Muscle layer of duodenum (tissue), 2 donors: ENCODE data around the gene SLC10A6.
"Not testable (repeated sequence)": the region's sequence is repeated elsewhere in the genome, so short reads cannot be mapped to it uniquely, and the experiment has no call there.

Experiments
- H3K27ac ChIP-seq: one replicate; pipeline ENCODE4 v1.7.0; 2013; ENCODE audit warnings: mild to moderate bottlenecking, low read length
- H3K27me3 ChIP-seq: one replicate; pipeline ENCODE4 v1.7.0; 2013; ENCODE audit warnings: low read depth, mild to moderate bottlenecking, control low read depth, low read length
- H3K36me3 ChIP-seq, 2 donors: one replicate each; pipeline ENCODE4 v1.7.0; 2013; ENCODE audit warnings: low read length in 2 of 2, control low read depth in 1 of 2, mild to moderate bottlenecking in 1 of 2; ENCODE audit not compliant: insufficient read depth in 2 of 2, control insufficient read depth in 1 of 2
- H3K4me1 ChIP-seq, 2 donors: one replicate each; pipeline ENCODE4 v1.7.0; 2013; ENCODE audit warnings: low read length in 2 of 2, mild to moderate bottlenecking in 2 of 2, control low read depth in 1 of 2, moderate library complexity in 1 of 2; ENCODE audit not compliant: insufficient read depth in 2 of 2, control insufficient read depth in 1 of 2
- H3K4me3 ChIP-seq, 2 donors: one replicate each; pipeline ENCODE4 v1.7.0; 2013; ENCODE audit warnings: low read length in 2 of 2, low read depth in 1 of 2, mild to moderate bottlenecking in 1 of 2
- H3K9me3 ChIP-seq, 2 donors: one replicate each; pipeline ENCODE4 v1.7.0; 2013; ENCODE audit warnings: low read length in 2 of 2, control low read depth in 1 of 2, mild to moderate bottlenecking in 1 of 2; ENCODE audit not compliant: control insufficient read depth in 1 of 2
- donor health status: healthy.

Gene SLC10A6

DNA sequence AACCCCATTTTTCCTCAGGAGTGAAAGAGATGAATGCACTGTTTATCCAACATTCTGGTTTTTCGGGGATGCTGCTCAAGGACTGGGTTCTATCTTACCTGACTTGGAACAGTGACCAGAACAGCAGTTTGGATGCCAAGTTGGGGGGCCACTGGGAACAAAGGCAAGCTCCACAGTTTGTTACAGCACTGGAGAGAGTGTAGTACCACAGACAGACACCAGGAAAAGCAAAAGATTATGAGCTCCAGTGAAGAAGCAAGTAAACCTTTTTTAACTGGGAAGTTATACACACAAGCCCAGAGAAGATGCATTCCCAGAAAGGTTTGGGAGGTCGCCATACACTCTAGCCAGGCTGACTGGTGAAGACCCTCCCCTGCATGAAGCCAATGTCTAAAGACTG is 29.5 kb upstream of the SLC10A6 start:
- no peak overlapping the region for H3K4me3 ChIP-seq
- H3K27me3 ChIP-seq = no peaks in the 10 kb centered on the region
- no peaks in the 10 kb centered on the region for H3K4me1 ChIP-seq
- no peak overlapping the region for H3K27ac ChIP-seq
- no peaks in the 10 kb centered on the region for H3K36me3 ChIP-seq
- peaks cover 7 to 8% of the 10 kb centered on the region in 2 donors for H3K9me3 ChIP-seq

DNA sequence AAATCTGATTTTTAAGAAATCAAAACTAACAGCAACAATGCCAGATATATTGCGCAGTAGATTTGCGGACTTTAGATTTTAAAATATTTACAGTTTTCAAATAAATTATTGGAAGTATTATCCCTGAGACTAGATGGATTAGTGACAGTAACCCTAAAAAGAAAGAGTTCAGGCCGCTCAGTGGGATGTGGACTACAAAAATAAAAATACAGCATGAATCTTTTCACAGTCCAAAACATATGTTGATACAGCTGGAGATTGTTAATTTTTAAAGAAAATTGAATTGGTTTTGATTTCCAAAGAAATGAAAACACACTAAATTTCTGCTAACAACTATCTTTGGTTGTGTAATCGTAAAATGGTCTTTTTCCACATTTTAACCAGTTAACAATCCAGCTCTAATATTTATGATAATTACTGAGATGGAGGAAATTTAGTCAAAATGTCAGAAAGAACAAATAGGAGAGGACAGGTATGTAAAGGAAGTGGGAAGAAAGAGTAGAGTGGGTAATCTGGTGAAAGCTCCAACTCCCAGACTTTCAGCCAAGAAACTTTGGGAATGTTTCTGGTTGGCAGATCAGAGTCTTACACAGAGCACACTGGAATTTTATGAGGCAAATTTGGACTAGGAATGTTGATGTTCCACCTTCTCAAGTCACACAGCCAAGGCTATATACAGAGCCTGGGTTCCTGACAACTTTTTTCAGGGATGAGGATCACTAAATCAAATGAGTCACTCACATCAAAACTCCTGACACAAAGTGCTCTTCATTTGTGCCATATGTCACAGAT is 27.9 kb upstream of the SLC10A6 start:
- Histone ChIP-seq H3K4me1 (no peaks in the 10 kb centered on the region), H3K27me3 (no peaks in the 10 kb centered on the region), H3K36me3 (no peaks in the 10 kb centered on the region), H3K4me3 (no peak overlapping the region), H3K27ac (no peak overlapping the region), H3K9me3 (peaks cover 7 to 8% of the 10 kb centered on the region in 2 donors)

- not testable (repeated sequence) for H3K4me1 ChIP-seq
Observed at GRCh38 chr4:86875436-86875835, 26.3 kb upstream of the SLC10A6 start.

GRCh38 chr4:86872135-86872534 is 23.0 kb upstream of the SLC10A6 start:
- H3K4me1 ChIP-seq = no peaks in the 10 kb centered on the region
- H3K4me3 ChIP-seq = no peak overlapping the region
- H3K36me3 ChIP-seq = no peaks in the 10 kb centered on the region
- H3K27me3 ChIP-seq = no peaks in the 10 kb centered on the region
- no peak overlapping the region for H3K27ac ChIP-seq
- no peaks in the 10 kb centered on the region for H3K9me3 ChIP-seq

More at GRCh38 chr4:86875436-86875835, 26.3 kb upstream of the SLC10A6 start:
- H3K27ac ChIP-seq, H3K27me3 ChIP-seq, H3K4me3 ChIP-seq, H3K36me3 ChIP-seq, H3K9me3 ChIP-seq: not testable (repeated sequence)

GRCh38 chr4:86870442-86871069 is 21.4 kb upstream of the SLC10A6 start:
- Histone ChIP-seq H3K4me1 (no peaks in the 10 kb centered on the region), H3K9me3 (no peaks in the 10 kb centered on the region), H3K27me3 (no peaks in the 10 kb centered on the region), H3K4me3 (no peak overlapping the region), H3K27ac (no peak overlapping the region), H3K36me3 (no peaks in the 10 kb centered on the region)

DNA sequence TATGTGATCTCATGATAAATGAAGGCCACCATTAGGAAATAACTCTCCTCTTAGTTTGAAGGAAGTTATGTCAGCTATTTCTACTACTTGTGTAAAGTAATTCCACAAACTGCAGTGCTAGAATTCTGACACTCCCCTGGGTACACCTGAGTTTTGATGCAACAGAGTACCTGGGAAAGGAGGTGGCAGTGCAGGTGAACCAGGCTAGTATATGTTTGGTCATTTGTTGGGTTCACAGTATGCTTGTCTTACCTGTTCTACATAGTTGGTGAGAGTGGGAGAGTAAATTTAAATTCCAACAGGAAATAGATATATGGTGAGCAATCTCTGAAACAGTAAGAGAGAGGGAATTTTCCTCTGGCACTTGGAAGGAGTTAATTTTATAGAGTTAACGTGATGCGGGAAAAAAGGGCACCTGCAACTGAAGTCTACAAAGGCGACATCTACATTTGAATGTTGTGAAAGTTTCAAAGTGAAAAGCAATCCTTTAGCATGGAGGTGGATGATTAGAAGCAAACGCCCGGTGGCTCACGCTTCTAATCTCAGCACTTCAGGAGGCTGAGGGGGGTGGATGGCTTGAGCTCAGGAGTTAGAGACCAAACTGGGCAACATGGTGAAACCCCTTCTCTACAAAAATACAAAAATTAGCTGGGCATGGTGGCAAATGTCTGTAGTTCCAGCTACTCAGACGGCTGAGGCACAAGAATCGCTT is 8.3 kb upstream of the SLC10A6 start:
- no peaks in the 10 kb centered on the region for H3K4me1 ChIP-seq
- no peaks in the 10 kb centered on the region for H3K9me3 ChIP-seq
- H3K27ac ChIP-seq = no peak overlapping the region
- no peaks in the 10 kb centered on the region for H3K36me3 ChIP-seq
- H3K4me3 ChIP-seq = no peak overlapping the region
- no peaks in the 10 kb centered on the region for H3K27me3 ChIP-seq

- Histone ChIP-seq H3K27ac (no peak overlapping the region), H3K4me3 (no peak overlapping the region), H3K4me1 (no peaks in the 10 kb centered on the region), H3K36me3 (no peaks in the 10 kb centered on the region), H3K27me3 (no peaks in the 10 kb centered on the region), H3K9me3 (no peaks in the 10 kb centered on the region)
Observed at GRCh38 chr4:86856896-86857295, 7.7 kb upstream of the SLC10A6 start.

GRCh38 chr4:86855572-86855971 is 6.4 kb upstream of the SLC10A6 start:
- Histone ChIP-seq H3K27me3 (no peaks in the 10 kb centered on the region), H3K4me3 (no peak overlapping the region), H3K4me1 (no peaks in the 10 kb centered on the region), H3K36me3 (no peaks in the 10 kb centered on the region), H3K27ac (no peak overlapping the region), H3K9me3 (no peaks in the 10 kb centered on the region)

DNA sequence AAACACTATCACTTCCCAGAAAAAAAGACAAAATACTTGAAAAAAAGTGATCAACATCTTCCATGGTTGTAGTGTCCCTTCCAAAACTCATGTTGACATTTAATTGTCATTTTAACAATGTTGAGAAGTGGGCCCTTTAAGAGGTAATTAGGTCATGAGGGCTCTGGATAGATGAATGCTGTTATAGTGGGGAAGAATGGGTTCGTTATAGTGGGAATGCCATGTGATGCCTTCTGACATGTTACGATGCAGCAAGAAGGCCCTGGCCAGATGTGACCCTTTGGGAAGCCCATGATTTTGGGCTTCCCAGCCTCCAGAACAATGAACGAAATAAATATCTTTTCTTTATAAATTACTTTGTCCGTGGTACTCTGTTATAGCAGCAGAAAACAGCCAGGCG is 4.0 kb upstream of the SLC10A6 start:
- no peaks in the 10 kb centered on the region for H3K27me3 ChIP-seq
- H3K27ac ChIP-seq = no peak overlapping the region
- H3K9me3 ChIP-seq = no peaks in the 10 kb centered on the region
- no peak overlapping the region for H3K4me3 ChIP-seq
- no peaks in the 10 kb centered on the region for H3K36me3 ChIP-seq
- H3K4me1 ChIP-seq = no peaks in the 10 kb centered on the region

DNA sequence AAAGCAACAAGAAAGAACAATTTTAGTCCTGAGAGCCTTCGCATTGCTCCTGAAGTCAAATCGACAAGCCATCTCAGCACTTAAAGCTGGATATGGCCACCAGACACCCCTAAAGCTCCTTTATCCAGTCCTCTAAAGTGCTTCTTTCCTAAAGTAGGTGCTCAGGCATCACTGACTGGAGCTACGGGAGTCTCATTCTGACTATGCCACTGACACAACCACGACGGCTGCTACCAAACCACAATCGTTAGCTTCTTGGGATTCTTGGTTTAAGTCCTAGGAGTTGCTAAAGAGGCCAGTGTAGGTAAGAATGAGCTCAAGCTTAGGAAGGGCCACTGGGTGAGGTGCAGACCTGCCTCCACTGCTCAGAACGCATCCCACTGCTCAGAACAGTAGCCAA is 1.0 kb downstream of the SLC10A6 start:
- H3K27ac ChIP-seq = peak overlapping the region; percentile 11

DNA sequence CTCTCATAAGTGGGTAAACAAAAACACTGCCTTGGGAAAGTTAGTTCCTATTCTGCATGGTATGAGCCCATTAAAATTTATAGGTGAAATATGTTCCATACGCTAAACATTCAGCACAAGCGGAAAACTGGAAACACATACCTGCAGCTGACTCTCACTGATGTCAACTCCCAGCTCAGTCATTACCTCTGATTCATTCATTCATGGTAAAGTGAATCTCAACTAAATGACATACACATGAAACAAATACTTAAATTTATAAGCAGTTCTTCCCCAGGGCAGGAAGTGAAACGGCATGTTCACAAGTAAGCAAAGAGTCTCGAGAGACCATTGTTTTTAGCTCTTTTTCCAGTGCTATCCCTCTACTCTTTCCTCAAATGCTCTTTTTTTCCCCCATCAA is 1.6 kb downstream of the SLC10A6 start:
- H3K4me3 ChIP-seq = no peak overlapping the region
- no peaks in the 10 kb centered on the region for H3K4me1 ChIP-seq
- no peaks in the 10 kb centered on the region for H3K36me3 ChIP-seq
- H3K9me3 ChIP-seq = no peaks in the 10 kb centered on the region
- no peak overlapping the region for H3K27ac ChIP-seq
- H3K27me3 ChIP-seq = no peaks in the 10 kb centered on the region

More for the DNA sequence above, 1.0 kb downstream of the SLC10A6 start:
- Histone ChIP-seq H3K27me3 (no peaks in the 10 kb centered on the region), H3K36me3 (no peaks in the 10 kb centered on the region), H3K9me3 (no peaks in the 10 kb centered on the region), H3K4me1 (no peaks in the 10 kb centered on the region), H3K4me3 (no peak overlapping the region)
